Epithelial cell of proximal tubule (primary cell): ENCODE measurements around the gene PCED1B. TPM values are rescaled to one million over a fixed set of nuclear protein-coding genes. Genes with fewer than 3 reads are reported as not detected.

Experiments
- DNase-seq: peaks from one replicate; pipeline ENCODE4 v3.0.0-alpha.2; 2011; ENCODE audit warnings: low read depth
- H3K4me3 ChIP-seq: 2 replicates; pipeline ENCODE4 v1.5.1; 2011; ENCODE audit warnings: low read depth, mild to moderate bottlenecking, low read length
- total RNA-seq: library from RNA; depleted of rRNA; stranded (reverse); fragments of >200 nt; gene quantifications from 2 replicates; pipeline ENCODE4 v1.2.3, GENCODE V29; 2015
- TF ChIP-seq, protein P1 (sequence below): conservative IDR thresholded peaks from 2 replicates; pipeline ENCODE4 v1.5.1; 2012; ENCODE audit warnings: low read depth, mild to moderate bottlenecking, low read length

Gene PCED1B
- total RNA-seq, 1 donor from 2014 or later = 9.0 TPM

DNA sequence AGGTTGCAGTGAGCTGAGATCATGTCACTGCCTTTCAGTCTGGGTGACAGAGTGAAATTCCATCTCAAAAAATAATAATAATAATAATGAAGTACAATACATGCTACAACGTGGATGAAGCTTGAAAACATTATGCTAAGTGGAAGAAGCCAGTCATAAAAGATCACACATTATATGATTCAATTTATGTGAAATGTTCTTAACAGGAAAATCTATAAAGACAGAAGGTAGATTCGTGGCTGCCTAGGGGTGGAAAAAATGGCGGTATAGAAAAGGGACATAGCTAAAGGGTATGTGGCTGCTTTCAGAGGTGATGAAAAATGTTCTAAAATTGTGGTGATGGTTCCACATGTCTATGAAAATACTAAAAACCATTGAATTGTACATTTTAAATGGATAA lies 41.3 kb downstream of the PCED1B start:
- TF ChIP-seq, protein P1, sequence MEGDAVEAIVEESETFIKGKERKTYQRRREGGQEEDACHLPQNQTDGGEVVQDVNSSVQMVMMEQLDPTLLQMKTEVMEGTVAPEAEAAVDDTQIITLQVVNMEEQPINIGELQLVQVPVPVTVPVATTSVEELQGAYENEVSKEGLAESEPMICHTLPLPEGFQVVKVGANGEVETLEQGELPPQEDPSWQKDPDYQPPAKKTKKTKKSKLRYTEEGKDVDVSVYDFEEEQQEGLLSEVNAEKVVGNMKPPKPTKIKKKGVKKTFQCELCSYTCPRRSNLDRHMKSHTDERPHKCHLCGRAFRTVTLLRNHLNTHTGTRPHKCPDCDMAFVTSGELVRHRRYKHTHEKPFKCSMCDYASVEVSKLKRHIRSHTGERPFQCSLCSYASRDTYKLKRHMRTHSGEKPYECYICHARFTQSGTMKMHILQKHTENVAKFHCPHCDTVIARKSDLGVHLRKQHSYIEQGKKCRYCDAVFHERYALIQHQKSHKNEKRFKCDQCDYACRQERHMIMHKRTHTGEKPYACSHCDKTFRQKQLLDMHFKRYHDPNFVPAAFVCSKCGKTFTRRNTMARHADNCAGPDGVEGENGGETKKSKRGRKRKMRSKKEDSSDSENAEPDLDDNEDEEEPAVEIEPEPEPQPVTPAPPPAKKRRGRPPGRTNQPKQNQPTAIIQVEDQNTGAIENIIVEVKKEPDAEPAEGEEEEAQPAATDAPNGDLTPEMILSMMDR = no peak
- DNase-seq = no peak
- no peak overlapping the region for H3K4me3 ChIP-seq

DNA sequence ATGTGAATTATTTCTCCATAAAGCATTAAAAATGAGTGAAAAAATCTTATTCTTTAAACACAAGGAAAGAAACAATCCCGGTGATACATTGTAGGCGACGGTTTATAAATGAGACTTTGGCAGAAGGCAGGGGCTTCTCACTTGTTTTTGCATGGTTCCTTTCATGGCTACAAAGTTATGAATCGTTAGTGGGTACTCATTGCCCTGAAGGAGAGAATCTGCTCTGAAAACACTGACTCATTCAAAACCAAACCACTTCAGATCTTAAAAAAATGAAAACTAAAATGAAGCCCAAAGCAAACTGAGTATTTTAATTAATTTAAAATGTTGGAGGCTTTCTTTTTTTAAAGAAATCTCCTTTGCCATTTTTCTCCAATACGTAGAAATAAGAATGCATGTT lies 41.7 kb downstream of the PCED1B start:
- no peak overlapping the region for H3K4me3 ChIP-seq
- no peak for DNase-seq
- TF ChIP-seq, protein P1 = no peak

GRCh38 chr12:47122602-47123001 lies 43.2 kb downstream of the PCED1B start:
- no peak overlapping the region for H3K4me3 ChIP-seq
- TF ChIP-seq, protein P1 = no peak
- no peak for DNase-seq

DNA sequence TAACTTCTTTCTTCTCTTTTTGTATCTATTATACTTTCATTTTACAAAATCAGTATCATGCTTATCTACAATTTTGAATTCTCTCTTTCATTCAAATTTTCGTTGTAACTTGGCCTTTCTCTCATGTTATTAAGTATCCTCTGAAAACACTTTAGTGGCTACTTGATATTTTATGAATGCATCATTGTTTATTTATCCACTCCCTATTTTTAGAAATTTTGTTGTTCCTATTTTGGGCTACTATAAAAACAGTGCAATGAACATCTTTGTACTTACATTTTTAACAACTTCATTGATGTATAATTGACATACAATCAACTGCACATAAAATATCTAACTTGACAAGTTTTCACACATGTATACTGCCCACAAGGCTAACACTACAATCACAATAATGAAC lies 44.3 kb downstream of the PCED1B start:
- DNase-seq = no peak
- TF ChIP-seq, protein P1 = no peak
- no peak overlapping the region for H3K4me3 ChIP-seq

GRCh38 chr12:47124451-47124850 lies 45.0 kb downstream of the PCED1B start:
- DNase-seq = no peak
- no peak overlapping the region for H3K4me3 ChIP-seq
- TF ChIP-seq, protein P1 = no peak

- no peak overlapping the region for H3K4me3 ChIP-seq
- DNase-seq = no peak
- TF ChIP-seq, protein P1 = no peak
These were observed 46.8 kb downstream of the PCED1B start for GRCh38 chr12:47126246-47126645.

GRCh38 chr12:47131011-47131410 lies 51.6 kb downstream of the PCED1B start:
- no peak for DNase-seq
- H3K4me3 ChIP-seq = no peak overlapping the region
- TF ChIP-seq, protein P1 = no peak
